NCI-H460 (cell line): Measurements from ENCODE around the gene SMIM44. TPM values are rescaled to one million over a fixed set of nuclear protein-coding genes. Genes with fewer than 3 reads are reported as not detected.

Experiments used
- DNase-seq: peaks from one replicate; pipeline ENCODE4 v3.0.0-alpha.2; 2016; ENCODE audit warnings: low read depth; ENCODE audit errors: extremely low read depth
- total RNA-seq: library from RNA; depleted of rRNA; stranded (reverse); fragments of >200 nt; shearing (Covaris generic); gene quantifications from 2 replicates; pipeline ENCODE4 v1.2.3, GENCODE V29; 2014

Gene SMIM44
- total RNA-seq, 1 experiment from 2014 or later: not detected

GRCh38 chr19:3479177-3479833 is 3.9 kb downstream of the SMIM44 start:
- DNase-seq: no peak

- DNase-seq: no peak
Observed at GRCh38 chr19:3478409-3479176, 4.6 kb downstream of the SMIM44 start.

GRCh38 chr19:3477951-3478350 is 5.3 kb downstream of the SMIM44 start:
- no peak for DNase-seq

GRCh38 chr19:3477506-3477905 is 5.7 kb downstream of the SMIM44 start:
- DNase-seq: no peak

- no peak for DNase-seq
Observed at GRCh38 chr19:3476830-3477229, 6.4 kb downstream of the SMIM44 start.

- no peak for DNase-seq
Observed at GRCh38 chr19:3475449-3475848, 7.8 kb downstream of the SMIM44 start.

- DNase-seq: no peak
Observed at GRCh38 chr19:3474614-3475013, 8.6 kb downstream of the SMIM44 start.

GRCh38 chr19:3474010-3474409 is 9.2 kb downstream of the SMIM44 start:
- no peak for DNase-seq

GRCh38 chr19:3471954-3472655 is 11.1 kb downstream of the SMIM44 start:
- DNase-seq: no peak

GRCh38 chr19:3470500-3471128 is 12.6 kb downstream of the SMIM44 start:
- no peak for DNase-seq

GRCh38 chr19:3469638-3470499 is 13.4 kb downstream of the SMIM44 start:
- DNase-seq: no peak

- DNase-seq: no peak
Observed at GRCh38 chr19:3468211-3468610, 15.0 kb downstream of the SMIM44 start.

- no peak for DNase-seq
Observed at GRCh38 chr19:3467437-3468198, 15.6 kb downstream of the SMIM44 start.

- no peak for DNase-seq
Observed at GRCh38 chr19:3466635-3467034, 16.6 kb downstream of the SMIM44 start.

- DNase-seq: no peak
Observed at GRCh38 chr19:3465552-3465951, 17.7 kb downstream of the SMIM44 start.

GRCh38 chr19:3464587-3465235 is 18.5 kb downstream of the SMIM44 start:
- no peak for DNase-seq

- DNase-seq: no peak
Observed at GRCh38 chr19:3463714-3464586, 19.3 kb downstream of the SMIM44 start.
